MM.1S (cell line): Measurements from ENCODE around the gene CAMK4.

Experiments
- DNase-seq: peaks from one replicate; pipeline ENCODE4 v3.0.0-alpha.2; 2015
- H2AFZ ChIP-seq: fragments of 300-600 bp; sonication (generic); 2 replicates; pipeline ENCODE4 v1.6.0; 2016; ENCODE audit warnings: antibody characterized with exemption, low read length
- H3F3A ChIP-seq: fragments of 300-600 bp; sonication (generic); 2 replicates; pipeline ENCODE4 v1.6.1; 2016; ENCODE audit warnings: mild to moderate bottlenecking, antibody characterized with exemption, low read length, moderate library complexity, mixed read lengths; ENCODE audit not compliant: insufficient read depth
- H3K27ac ChIP-seq: fragments of 300-600 bp; sonication (generic); 2 replicates; pipeline ENCODE4 v1.5.1; 2016; ENCODE audit warnings: mild to moderate bottlenecking, low read length
- H3K27me3 ChIP-seq: fragments of 300-600 bp; sonication (generic); replicated peaks from 2 replicates; pipeline ENCODE4 v1.6.0; 2016; ENCODE audit warnings: low read length; ENCODE audit not compliant: insufficient read depth
- H3K36me3 ChIP-seq: fragments of 300-600 bp; sonication (generic); replicated peaks from 2 replicates; pipeline ENCODE4 v1.6.1; 2016; ENCODE audit warnings: mild to moderate bottlenecking, low read length, mixed read lengths; ENCODE audit not compliant: insufficient read depth
- H3K4me1 ChIP-seq: fragments of 300-600 bp; sonication (generic); 2 replicates; pipeline ENCODE4 v1.6.1; 2016; ENCODE audit warnings: low read length, mixed read lengths
- H3K4me2 ChIP-seq: fragments of 300-600 bp; sonication (generic); 2 replicates; pipeline ENCODE4 v1.6.0; 2016; ENCODE audit warnings: low read depth, low read length
- H3K4me3 ChIP-seq: fragments of 300-600 bp; sonication (generic); 2 replicates; pipeline ENCODE4 v1.5.1; 2016; ENCODE audit warnings: low read length, mixed read lengths
- H3K79me2 ChIP-seq: fragments of 300-600 bp; sonication (generic); 2 replicates; pipeline ENCODE4 v1.6.1; 2016; ENCODE audit warnings: mixed run types, low read length, mixed read lengths
- H3K9ac ChIP-seq: fragments of 300-600 bp; sonication (generic); 2 replicates; pipeline ENCODE4 v1.6.1; 2016; ENCODE audit warnings: low read length, mixed read lengths
- H3K9me2 ChIP-seq: fragments of 300-600 bp; sonication (generic); replicated peaks from 2 replicates; pipeline ENCODE4 v1.6.1; 2016; ENCODE audit warnings: mild to moderate bottlenecking, low read length, mixed read lengths; ENCODE audit not compliant: insufficient read depth
- H3K9me3 ChIP-seq: fragments of 300-600 bp; sonication (generic); replicated peaks from 2 replicates; pipeline ENCODE4 v1.6.1; 2016; ENCODE audit warnings: mild to moderate bottlenecking, low read length, mixed read lengths; ENCODE audit not compliant: insufficient read depth
- H4K20me1 ChIP-seq: fragments of 300-600 bp; sonication (generic); 2 replicates; pipeline ENCODE4 v1.6.1; 2016; ENCODE audit warnings: mild to moderate bottlenecking, low read length, moderate library complexity, mixed read lengths; ENCODE audit not compliant: insufficient read depth
- CTCF ChIP-seq: fragments of 300-600 bp; sonication (generic); IDR thresholded peaks from 2 replicates; pipeline ENCODE4 v1.5.1; 2016; ENCODE audit warnings: antibody characterized with exemption, low read length, mixed read lengths
- EZH2 ChIP-seq: fragments of 300-600 bp; sonication (generic); optimal IDR thresholded peaks from 2 replicates; pipeline ENCODE3; 2017; ENCODE audit warnings: low read depth, mild to moderate bottlenecking, antibody characterized with exemption, low read length, mixed read lengths
- EZH2phosphoT487 ChIP-seq: fragments of 300-600 bp; sonication (generic); IDR thresholded peaks from 2 replicates; pipeline ENCODE4 v1.6.1; 2018; ENCODE audit warnings: antibody characterized with exemption, low read length

CAMK4 gene

GRCh38 chr5:111243318-111243717, 19.1 kb downstream of the CAMK4 start:
- no peaks in the 10 kb centered on the region for H3K36me3 ChIP-seq
- no peak overlapping the region for H3K4me2 ChIP-seq
- TF ChIP-seq EZH2: no peak
- TF ChIP-seq EZH2phosphoT487: no peak
- TF ChIP-seq CTCF: no peak
- no peak overlapping the region for H3K27ac ChIP-seq
- no peaks in the 10 kb centered on the region for H4K20me1 ChIP-seq
- no peaks in the 10 kb centered on the region for H3K9me3 ChIP-seq
- no peaks in the 10 kb centered on the region for H3K9me2 ChIP-seq
- no peak overlapping the region for H2AFZ ChIP-seq
- H3K27me3 ChIP-seq: no peaks in the 10 kb centered on the region
- DNase-seq: no peak
- H3K4me1 ChIP-seq: no peaks in the 10 kb centered on the region
- no peaks in the 10 kb centered on the region for H3K79me2 ChIP-seq
- H3K4me3 ChIP-seq: no peak overlapping the region
- H3K9ac ChIP-seq: no peak overlapping the region
- H3F3A ChIP-seq: no peaks in the 10 kb centered on the region

- H4K20me1 ChIP-seq: no peaks in the 10 kb centered on the region
- H3F3A ChIP-seq: no peaks in the 10 kb centered on the region
- DNase-seq: no peak
- H3K4me2 ChIP-seq: no peak overlapping the region
- no peak overlapping the region for H2AFZ ChIP-seq
- H3K36me3 ChIP-seq: no peaks in the 10 kb centered on the region
- no peak overlapping the region for H3K9ac ChIP-seq
- H3K27me3 ChIP-seq: no peaks in the 10 kb centered on the region
- H3K79me2 ChIP-seq: no peaks in the 10 kb centered on the region
- H3K4me3 ChIP-seq: no peak overlapping the region
- H3K9me3 ChIP-seq: no peaks in the 10 kb centered on the region
- no peaks in the 10 kb centered on the region for H3K9me2 ChIP-seq
- no peaks in the 10 kb centered on the region for H3K4me1 ChIP-seq
- H3K27ac ChIP-seq: no peak overlapping the region
- TF ChIP-seq EZH2 (no peak), EZH2phosphoT487 (no peak), CTCF (no peak)
Measured at GRCh38 chr5:111245654-111246053, 21.5 kb downstream of the CAMK4 start.

GRCh38 chr5:111246459-111246858, 22.3 kb downstream of the CAMK4 start:
- Histone ChIP-seq H3K4me2 (no peak overlapping the region), H3K4me1 (no peaks in the 10 kb centered on the region), H3F3A (no peaks in the 10 kb centered on the region), H2AFZ (no peak overlapping the region), H3K9me3 (no peaks in the 10 kb centered on the region), H3K9me2 (no peaks in the 10 kb centered on the region), H3K9ac (no peak overlapping the region), H3K27me3 (no peaks in the 10 kb centered on the region), H3K36me3 (no peaks in the 10 kb centered on the region), H3K4me3 (no peak overlapping the region), H4K20me1 (no peaks in the 10 kb centered on the region), H3K27ac (no peak overlapping the region), H3K79me2 (no peaks in the 10 kb centered on the region)
- DNase-seq: no peak
- TF ChIP-seq CTCF (no peak), EZH2 (no peak), EZH2phosphoT487 (no peak)

GRCh38 chr5:111248571-111248970, 24.4 kb downstream of the CAMK4 start:
- H3K4me3 ChIP-seq: no peak overlapping the region
- H2AFZ ChIP-seq: no peak overlapping the region
- no peak overlapping the region for H3K27ac ChIP-seq
- H3F3A ChIP-seq: peaks cover 6% of the 10 kb centered on the region
- DNase-seq: no peak
- peaks cover 9% of the 10 kb centered on the region for H3K4me1 ChIP-seq
- H4K20me1 ChIP-seq: no peaks in the 10 kb centered on the region
- no peak overlapping the region for H3K9ac ChIP-seq
- H3K4me2 ChIP-seq: no peak overlapping the region
- TF ChIP-seq EZH2phosphoT487 (no peak), CTCF (no peak), EZH2 (no peak)
- no peaks in the 10 kb centered on the region for H3K27me3 ChIP-seq
- H3K9me3 ChIP-seq: no peaks in the 10 kb centered on the region
- H3K9me2 ChIP-seq: no peaks in the 10 kb centered on the region
- no peaks in the 10 kb centered on the region for H3K79me2 ChIP-seq
- no peaks in the 10 kb centered on the region for H3K36me3 ChIP-seq
